Measurements from ENCODE around the gene NHSL1. TPM values are rescaled to one million over a fixed set of nuclear protein-coding genes. Genes with fewer than 3 reads are reported as not detected.

The NHSL1 gene
- total and polyA plus RNA-seq, 2 donors: 0.85 to 1.4 TPM

DNA sequence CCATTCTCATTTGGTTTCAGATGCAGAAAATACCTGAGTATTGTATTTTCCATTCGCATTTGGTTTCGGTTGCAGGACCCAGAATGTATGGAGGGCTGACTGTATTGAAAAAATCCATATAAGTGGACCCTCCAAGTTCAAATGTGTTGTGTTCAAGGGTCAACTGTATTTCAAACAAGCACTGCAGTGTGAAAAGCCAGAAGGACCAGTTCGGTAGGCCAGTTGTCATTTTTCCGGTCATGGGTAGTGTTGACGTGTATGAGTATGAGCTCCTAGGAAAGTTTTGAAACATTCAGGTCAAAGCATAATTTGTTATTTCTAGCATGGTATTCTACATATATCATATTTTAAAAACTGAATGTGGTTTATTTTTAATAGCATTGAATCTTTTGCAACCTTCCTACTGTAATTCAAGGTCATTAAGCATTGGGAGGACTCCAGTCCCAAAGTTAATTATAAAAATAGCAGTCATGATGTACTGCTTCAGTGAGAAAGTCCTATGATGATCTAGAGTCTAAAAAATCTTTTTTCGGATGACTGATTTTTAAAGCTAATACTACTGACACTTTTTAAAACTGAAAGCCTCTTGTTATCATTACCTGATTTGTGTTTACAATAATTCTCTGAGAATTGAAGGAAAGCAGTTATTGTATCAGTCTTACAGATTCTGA lies 18.9 kb downstream of the NHSL1 start:
- Histone ChIP-seq H3K4me1 (ENCODE audit: control insufficient read depth in 2 of 2, insufficient read depth in 2 of 2, low read length in 2 of 2) (no peaks in the 10 kb centered on the region), H3K36me3 (ENCODE audit: control insufficient read depth in 2 of 2, insufficient read depth in 2 of 2, low read length in 1 of 2) (no peaks in the 10 kb centered on the region), H3K27ac (ENCODE audit: low read depth in 1 of 2, low read length in 1 of 2) (no peak overlapping the region), H3K4me3 (ENCODE audit: low read length in 2 of 2) (no peak overlapping the region), H3K27me3 (ENCODE audit: control insufficient read depth in 2 of 2, insufficient read depth in 1 of 2, low read length in 1 of 2) (no peaks in the 10 kb centered on the region), H3K9me3 (ENCODE audit: control insufficient read depth in 2 of 2, insufficient read depth in 1 of 2, low read length in 1 of 2) (no peaks in the 10 kb centered on the region)
- WGBS: 96% methylated on average over 6 of the region's 6 CpGs
- no peak for DNase-seq (ENCODE audit: low read depth in 6 of 9, low spot score in 9 of 9)

DNA sequence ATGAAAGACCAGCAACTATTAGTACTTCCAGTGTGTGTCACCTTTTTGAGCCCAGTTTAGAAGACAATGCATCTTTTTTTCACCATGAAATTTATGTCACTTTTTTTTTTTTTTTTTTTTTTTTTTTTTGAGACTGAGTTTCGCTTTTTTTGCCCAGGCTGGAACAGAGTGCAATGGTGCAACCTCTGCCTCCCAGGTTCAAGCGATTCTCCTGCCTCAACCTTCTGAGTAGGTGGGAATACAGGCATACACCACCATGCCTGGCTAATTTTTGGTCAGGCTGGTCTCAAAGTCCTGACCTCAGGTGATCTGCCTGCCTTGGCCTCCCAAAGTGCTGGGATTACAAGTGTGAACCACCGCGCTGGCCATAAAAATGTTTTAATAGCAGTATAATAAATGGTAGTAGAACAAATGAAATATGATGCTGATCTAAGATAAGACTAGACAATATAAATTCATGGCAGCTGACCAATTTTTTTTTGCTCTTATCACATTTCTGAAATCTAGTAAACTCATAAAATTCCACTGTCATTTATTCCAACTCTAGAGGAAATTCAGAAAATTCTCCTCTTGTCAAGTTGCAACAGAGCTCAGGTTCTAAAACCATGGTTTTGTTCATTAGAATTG lies 21.3 kb downstream of the NHSL1 start:
- H3K36me3 ChIP-seq (ENCODE audit: control insufficient read depth in 2 of 2, insufficient read depth in 2 of 2, low read length in 1 of 2): no peaks in the 10 kb centered on the region
- H3K27me3 ChIP-seq (ENCODE audit: control insufficient read depth in 2 of 2, insufficient read depth in 1 of 2, low read length in 1 of 2): no peaks in the 10 kb centered on the region
- no peaks in the 10 kb centered on the region for H3K9me3 ChIP-seq (ENCODE audit: control insufficient read depth in 2 of 2, insufficient read depth in 1 of 2, low read length in 1 of 2)
- DNase-seq (ENCODE audit: low read depth in 6 of 9, low spot score in 9 of 9): no peak
- H3K27ac ChIP-seq (ENCODE audit: low read depth in 1 of 2, low read length in 1 of 2): no peak overlapping the region
- WGBS: 93% methylated on average over 4 of the region's 4 CpGs
- no peak overlapping the region for H3K4me3 ChIP-seq (ENCODE audit: low read length in 2 of 2)
- H3K4me1 ChIP-seq (ENCODE audit: control insufficient read depth in 2 of 2, insufficient read depth in 2 of 2, low read length in 2 of 2): no peaks in the 10 kb centered on the region

DNA sequence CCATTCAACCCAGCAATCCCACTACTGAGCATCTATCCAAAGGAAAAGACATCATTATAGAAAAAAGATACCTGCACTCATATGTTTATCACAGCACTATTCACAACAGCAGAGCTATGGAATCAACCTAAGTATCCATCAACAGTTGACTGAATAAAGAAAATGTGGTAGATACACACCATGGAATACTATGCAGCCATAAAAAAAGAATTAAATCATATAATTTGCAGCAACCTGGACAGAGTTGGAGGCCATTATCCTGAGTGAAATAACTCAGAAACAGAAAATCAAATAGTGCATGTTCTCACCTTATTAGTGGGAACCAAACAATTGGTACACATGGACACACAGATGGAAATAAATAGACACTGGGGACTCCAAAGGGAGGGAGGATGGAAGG lies 23.2 kb downstream of the NHSL1 start:
- DNase-seq (ENCODE audit: low read depth in 6 of 9, low spot score in 9 of 9): no peak
- no peaks in the 10 kb centered on the region for H3K27me3 ChIP-seq (ENCODE audit: control insufficient read depth in 2 of 2, insufficient read depth in 1 of 2, low read length in 1 of 2)
- H3K4me1 ChIP-seq (ENCODE audit: control insufficient read depth in 2 of 2, insufficient read depth in 2 of 2, low read length in 2 of 2): no peaks in the 10 kb centered on the region

DNA sequence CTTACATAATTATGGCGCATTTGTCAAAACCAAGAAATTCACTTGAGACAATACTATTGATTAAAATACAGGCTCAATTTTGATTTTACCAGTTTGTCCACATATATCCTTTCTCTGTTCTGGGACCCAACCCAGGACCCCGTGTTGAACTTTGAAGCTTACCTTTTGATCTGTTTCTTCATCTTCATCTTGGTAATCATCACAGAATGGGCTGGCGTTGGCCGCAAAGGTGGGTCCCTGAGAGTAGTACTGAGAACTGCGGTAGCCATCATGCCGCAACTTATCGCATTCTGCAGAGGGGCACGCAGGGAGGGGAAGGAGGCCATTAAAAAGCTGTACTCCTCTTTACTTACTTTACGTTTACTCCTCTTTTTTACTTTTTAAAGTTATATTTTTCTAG lies 26.1 kb downstream of the NHSL1 start:
- Histone ChIP-seq H3K27me3 (ENCODE audit: control insufficient read depth in 2 of 2, insufficient read depth in 1 of 2, low read length in 1 of 2) (no peaks in the 10 kb centered on the region), H3K4me3 (ENCODE audit: low read length in 2 of 2) (no peak overlapping the region), H3K9me3 (ENCODE audit: control insufficient read depth in 2 of 2, insufficient read depth in 1 of 2, low read length in 1 of 2) (no peaks in the 10 kb centered on the region), H3K4me1 (ENCODE audit: control insufficient read depth in 2 of 2, insufficient read depth in 2 of 2, low read length in 2 of 2) (no peaks in the 10 kb centered on the region), H3K27ac (ENCODE audit: low read depth in 1 of 2, low read length in 1 of 2) (no peak overlapping the region), H3K36me3 (ENCODE audit: control insufficient read depth in 2 of 2, insufficient read depth in 2 of 2, low read length in 1 of 2) (no peaks in the 10 kb centered on the region)
- WGBS: 98% methylated on average over 9 of the region's 9 CpGs
- no peak for DNase-seq (ENCODE audit: low read depth in 6 of 9, low spot score in 9 of 9)

More for the DNA sequence above, 23.2 kb downstream of the NHSL1 start:
- H3K36me3 ChIP-seq (ENCODE audit: control insufficient read depth in 2 of 2, insufficient read depth in 2 of 2, low read length in 1 of 2): no peaks in the 10 kb centered on the region
- H3K27ac ChIP-seq (ENCODE audit: low read depth in 1 of 2, low read length in 1 of 2): no peak overlapping the region
- H3K4me3 ChIP-seq (ENCODE audit: low read length in 2 of 2): no peak overlapping the region
- no peaks in the 10 kb centered on the region for H3K9me3 ChIP-seq (ENCODE audit: control insufficient read depth in 2 of 2, insufficient read depth in 1 of 2, low read length in 1 of 2)

DNA sequence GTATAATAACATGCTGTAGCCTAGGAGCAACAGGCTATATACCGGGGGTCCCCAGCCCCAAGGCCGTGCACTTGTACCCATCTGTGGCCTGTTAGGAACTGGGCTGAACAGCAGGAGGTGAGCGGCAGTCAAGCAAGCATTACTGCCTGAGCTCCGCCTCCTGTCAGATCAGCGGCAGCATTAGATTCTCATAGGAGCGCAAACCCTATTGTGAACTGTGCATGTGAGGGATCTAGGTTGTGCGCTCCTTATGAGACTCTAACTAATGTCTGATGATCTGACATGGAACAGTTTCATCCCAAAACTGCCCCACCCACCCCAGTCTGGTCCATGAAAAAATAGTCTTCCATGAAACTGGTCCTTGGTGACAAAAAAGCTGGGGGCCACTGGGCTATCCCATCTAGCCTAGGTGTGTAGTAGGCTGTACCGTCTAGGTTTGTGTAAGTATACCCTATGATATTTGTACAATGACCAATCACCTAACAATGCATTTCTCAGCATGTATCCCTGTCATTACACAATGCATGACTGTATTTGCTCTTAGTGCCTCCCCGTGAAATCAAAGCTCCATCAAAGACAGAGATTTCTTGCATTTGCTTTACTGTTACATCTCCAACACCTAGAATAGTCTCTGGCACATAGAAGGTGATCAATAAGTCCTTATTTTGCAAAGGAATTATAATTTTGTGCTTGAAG lies 30.8 kb downstream of the NHSL1 start:
- Histone ChIP-seq H3K27me3 (ENCODE audit: control insufficient read depth in 2 of 2, insufficient read depth in 1 of 2, low read length in 1 of 2) (no peaks in the 10 kb centered on the region), H3K4me1 (ENCODE audit: control insufficient read depth in 2 of 2, insufficient read depth in 2 of 2, low read length in 2 of 2) (no peaks in the 10 kb centered on the region), H3K27ac (ENCODE audit: low read depth in 1 of 2, low read length in 1 of 2) (no peak overlapping the region), H3K36me3 (ENCODE audit: control insufficient read depth in 2 of 2, insufficient read depth in 2 of 2, low read length in 1 of 2) (no peaks in the 10 kb centered on the region), H3K4me3 (ENCODE audit: low read length in 2 of 2) (no peak overlapping the region), H3K9me3 (ENCODE audit: control insufficient read depth in 2 of 2, insufficient read depth in 1 of 2, low read length in 1 of 2) (no peaks in the 10 kb centered on the region)
- no peak for DNase-seq (ENCODE audit: low read depth in 6 of 9, low spot score in 9 of 9)
- 99% methylated on average over 9 of the region's 9 CpGs for WGBS

DNA sequence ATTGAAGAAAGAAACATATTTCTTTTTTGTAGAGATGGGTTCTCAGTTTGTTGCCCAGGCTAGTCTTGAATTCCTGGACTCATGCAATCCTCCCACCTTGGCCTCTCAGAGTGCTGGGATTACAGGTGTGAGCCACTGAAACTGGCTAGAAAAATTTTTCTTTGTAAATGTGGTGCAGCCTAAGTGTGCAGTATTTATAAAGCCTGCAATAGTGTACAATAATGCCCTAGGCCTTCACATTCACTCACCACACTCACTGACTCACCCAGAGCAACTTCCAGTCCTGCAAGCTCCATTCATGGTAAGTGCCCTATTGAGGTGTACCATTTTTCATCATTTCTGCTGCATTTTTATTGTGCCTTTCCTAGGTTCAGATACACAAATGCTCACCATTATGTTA lies 31.4 kb downstream of the NHSL1 start:
- Histone ChIP-seq H3K27me3 (ENCODE audit: control insufficient read depth in 2 of 2, insufficient read depth in 1 of 2, low read length in 1 of 2) (no peaks in the 10 kb centered on the region), H3K36me3 (ENCODE audit: control insufficient read depth in 2 of 2, insufficient read depth in 2 of 2, low read length in 1 of 2) (no peaks in the 10 kb centered on the region), H3K4me3 (ENCODE audit: low read length in 2 of 2) (no peak overlapping the region), H3K4me1 (ENCODE audit: control insufficient read depth in 2 of 2, insufficient read depth in 2 of 2, low read length in 2 of 2) (no peaks in the 10 kb centered on the region), H3K27ac (ENCODE audit: low read depth in 1 of 2, low read length in 1 of 2) (no peak overlapping the region), H3K9me3 (ENCODE audit: control insufficient read depth in 2 of 2, insufficient read depth in 1 of 2, low read length in 1 of 2) (no peaks in the 10 kb centered on the region)
- no peak for DNase-seq (ENCODE audit: low read depth in 6 of 9, low spot score in 9 of 9)

DNA sequence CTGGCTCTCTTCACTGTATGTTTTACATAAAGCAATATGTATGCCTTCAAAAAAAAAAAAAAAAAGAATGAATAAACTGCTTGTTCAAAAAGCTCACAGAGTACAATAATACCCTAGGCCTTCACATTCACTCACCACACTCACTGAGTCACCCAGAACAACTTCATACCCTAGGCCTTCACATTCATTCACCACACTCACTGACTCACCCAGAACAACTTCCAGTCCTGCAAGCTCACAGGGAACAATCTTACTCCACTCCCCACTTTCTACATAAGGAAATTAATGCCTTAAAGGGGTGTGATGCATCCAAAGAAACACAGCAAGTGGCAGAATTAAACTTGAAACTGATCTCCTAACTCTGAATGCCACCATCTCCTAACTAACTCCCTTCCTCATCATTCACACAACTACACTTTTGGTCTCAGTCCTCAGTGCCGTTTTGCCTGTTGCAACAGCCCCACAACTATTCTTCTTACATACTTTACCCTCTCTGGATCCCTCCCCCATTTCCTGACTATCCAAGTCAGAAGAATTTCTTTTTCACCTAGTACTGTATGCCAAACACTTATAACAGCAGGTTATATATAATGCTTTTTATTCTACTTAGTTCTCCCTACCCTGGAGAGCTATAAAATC lies 34.2 kb downstream of the NHSL1 start:
- no peaks in the 10 kb centered on the region for H3K27me3 ChIP-seq (ENCODE audit: control insufficient read depth in 2 of 2, insufficient read depth in 1 of 2, low read length in 1 of 2)
- H3K4me1 ChIP-seq (ENCODE audit: control insufficient read depth in 2 of 2, insufficient read depth in 2 of 2, low read length in 2 of 2): no peaks in the 10 kb centered on the region
- 94% methylated on average over 1 of the region's 1 CpG for WGBS
- no peaks in the 10 kb centered on the region for H3K9me3 ChIP-seq (ENCODE audit: control insufficient read depth in 2 of 2, insufficient read depth in 1 of 2, low read length in 1 of 2)
- DNase-seq (ENCODE audit: low read depth in 6 of 9, low spot score in 9 of 9): no peak
- no peak overlapping the region for H3K27ac ChIP-seq (ENCODE audit: low read depth in 1 of 2, low read length in 1 of 2)
- no peak overlapping the region for H3K4me3 ChIP-seq (ENCODE audit: low read length in 2 of 2)
- no peaks in the 10 kb centered on the region for H3K36me3 ChIP-seq (ENCODE audit: control insufficient read depth in 2 of 2, insufficient read depth in 2 of 2, low read length in 1 of 2)

DNA sequence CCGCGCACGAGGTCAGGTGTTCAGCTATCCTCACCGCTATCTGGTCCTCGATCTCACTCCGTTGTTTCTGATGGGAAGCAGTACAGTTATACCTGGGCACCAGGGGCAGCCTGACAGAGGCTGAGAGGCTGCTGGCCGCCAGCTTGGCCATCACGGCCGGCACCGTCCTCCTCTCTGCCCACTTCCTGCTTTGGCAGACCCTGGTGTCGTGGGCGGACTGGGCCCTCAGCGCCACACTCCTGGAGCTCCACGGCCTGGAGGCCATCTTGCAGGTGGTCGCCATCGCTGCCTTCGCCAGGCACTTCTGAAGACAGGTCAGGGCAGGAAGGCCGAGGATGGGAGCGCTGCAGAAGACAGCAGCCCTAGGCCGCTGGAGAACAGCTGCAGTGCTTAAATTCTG lies 35.2 kb downstream of the NHSL1 start:
- DNase-seq (ENCODE audit: low read depth in 6 of 9, low spot score in 9 of 9): no peak

DNA sequence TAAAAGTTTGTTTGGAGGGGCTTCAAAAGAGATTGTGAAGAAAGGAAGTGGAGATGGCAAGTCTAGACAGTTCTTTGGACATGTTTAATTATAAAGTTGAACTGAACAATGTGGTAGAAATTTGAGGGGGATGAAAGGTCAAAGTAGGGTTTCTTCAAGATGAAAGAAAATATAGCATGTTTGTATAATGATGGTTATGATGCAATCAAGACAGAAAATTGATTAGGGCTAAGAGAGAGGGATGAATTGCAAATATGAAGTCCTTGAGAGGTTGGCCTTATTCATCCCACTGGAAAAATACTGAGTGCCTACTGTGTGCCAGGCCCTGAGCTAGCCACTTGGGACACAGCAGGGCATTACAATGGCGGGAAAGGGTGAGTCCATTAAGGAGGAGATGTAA lies 37.6 kb downstream of the NHSL1 start:
- Histone ChIP-seq H3K36me3 (ENCODE audit: control insufficient read depth in 2 of 2, insufficient read depth in 2 of 2, low read length in 1 of 2) (no peaks in the 10 kb centered on the region), H3K27me3 (ENCODE audit: control insufficient read depth in 2 of 2, insufficient read depth in 1 of 2, low read length in 1 of 2) (no peaks in the 10 kb centered on the region), H3K4me1 (ENCODE audit: control insufficient read depth in 2 of 2, insufficient read depth in 2 of 2, low read length in 2 of 2) (no peaks in the 10 kb centered on the region), H3K4me3 (ENCODE audit: low read length in 2 of 2) (no peak overlapping the region), H3K9me3 (ENCODE audit: control insufficient read depth in 2 of 2, insufficient read depth in 1 of 2, low read length in 1 of 2) (no peaks in the 10 kb centered on the region), H3K27ac (ENCODE audit: low read depth in 1 of 2, low read length in 1 of 2) (no peak overlapping the region)
- DNase-seq (ENCODE audit: low read depth in 6 of 9, low spot score in 9 of 9): no peak
- 98% methylated on average over 1 of the region's 1 CpG for WGBS

More for the DNA sequence above, 35.2 kb downstream of the NHSL1 start:
- Histone ChIP-seq H3K9me3 (ENCODE audit: control insufficient read depth in 2 of 2, insufficient read depth in 1 of 2, low read length in 1 of 2) (no peaks in the 10 kb centered on the region), H3K4me3 (ENCODE audit: low read length in 2 of 2) (no peak overlapping the region), H3K36me3 (ENCODE audit: control insufficient read depth in 2 of 2, insufficient read depth in 2 of 2, low read length in 1 of 2) (no peaks in the 10 kb centered on the region), H3K27ac (ENCODE audit: low read depth in 1 of 2, low read length in 1 of 2) (no peak overlapping the region), H3K27me3 (ENCODE audit: control insufficient read depth in 2 of 2, insufficient read depth in 1 of 2, low read length in 1 of 2) (no peaks in the 10 kb centered on the region), H3K4me1 (ENCODE audit: control insufficient read depth in 2 of 2, insufficient read depth in 2 of 2, low read length in 2 of 2) (no peaks in the 10 kb centered on the region)
- WGBS: 98% methylated on average over 20 of the region's 20 CpGs
